Measurements from ENCODE around the gene HTRA2.

HTRA2 gene

DNA sequence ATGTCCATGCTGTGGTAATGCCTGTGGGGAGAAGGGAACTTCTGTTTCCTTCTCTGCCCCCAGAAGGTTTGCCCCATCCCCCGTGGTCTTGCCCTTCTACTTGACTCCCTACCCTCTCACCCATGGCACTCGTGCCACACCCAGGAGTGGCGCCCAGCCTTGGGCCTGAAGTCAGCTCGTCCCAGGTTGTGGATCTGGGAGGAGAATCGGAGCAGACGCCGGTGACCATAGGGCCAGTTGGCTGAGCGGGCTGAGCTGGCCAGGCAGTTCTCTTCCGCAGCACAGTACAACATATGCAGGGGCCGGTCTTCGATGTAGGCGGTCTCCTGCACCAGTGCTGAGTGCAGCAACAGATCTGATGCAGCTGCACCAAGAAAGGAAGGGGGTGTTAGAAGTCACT is 4.7 kb downstream of the HTRA2 start:
- TF ChIP-seq, protein P1, sequence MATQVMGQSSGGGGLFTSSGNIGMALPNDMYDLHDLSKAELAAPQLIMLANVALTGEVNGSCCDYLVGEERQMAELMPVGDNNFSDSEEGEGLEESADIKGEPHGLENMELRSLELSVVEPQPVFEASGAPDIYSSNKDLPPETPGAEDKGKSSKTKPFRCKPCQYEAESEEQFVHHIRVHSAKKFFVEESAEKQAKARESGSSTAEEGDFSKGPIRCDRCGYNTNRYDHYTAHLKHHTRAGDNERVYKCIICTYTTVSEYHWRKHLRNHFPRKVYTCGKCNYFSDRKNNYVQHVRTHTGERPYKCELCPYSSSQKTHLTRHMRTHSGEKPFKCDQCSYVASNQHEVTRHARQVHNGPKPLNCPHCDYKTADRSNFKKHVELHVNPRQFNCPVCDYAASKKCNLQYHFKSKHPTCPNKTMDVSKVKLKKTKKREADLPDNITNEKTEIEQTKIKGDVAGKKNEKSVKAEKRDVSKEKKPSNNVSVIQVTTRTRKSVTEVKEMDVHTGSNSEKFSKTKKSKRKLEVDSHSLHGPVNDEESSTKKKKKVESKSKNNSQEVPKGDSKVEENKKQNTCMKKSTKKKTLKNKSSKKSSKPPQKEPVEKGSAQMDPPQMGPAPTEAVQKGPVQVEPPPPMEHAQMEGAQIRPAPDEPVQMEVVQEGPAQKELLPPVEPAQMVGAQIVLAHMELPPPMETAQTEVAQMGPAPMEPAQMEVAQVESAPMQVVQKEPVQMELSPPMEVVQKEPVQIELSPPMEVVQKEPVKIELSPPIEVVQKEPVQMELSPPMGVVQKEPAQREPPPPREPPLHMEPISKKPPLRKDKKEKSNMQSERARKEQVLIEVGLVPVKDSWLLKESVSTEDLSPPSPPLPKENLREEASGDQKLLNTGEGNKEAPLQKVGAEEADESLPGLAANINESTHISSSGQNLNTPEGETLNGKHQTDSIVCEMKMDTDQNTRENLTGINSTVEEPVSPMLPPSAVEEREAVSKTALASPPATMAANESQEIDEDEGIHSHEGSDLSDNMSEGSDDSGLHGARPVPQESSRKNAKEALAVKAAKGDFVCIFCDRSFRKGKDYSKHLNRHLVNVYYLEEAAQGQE (IDR thresholded peaks at IDR 0.05; ENCODE audit: insufficient replicate concordance, low read depth) = no peak
- TF ChIP-seq, protein P2, sequence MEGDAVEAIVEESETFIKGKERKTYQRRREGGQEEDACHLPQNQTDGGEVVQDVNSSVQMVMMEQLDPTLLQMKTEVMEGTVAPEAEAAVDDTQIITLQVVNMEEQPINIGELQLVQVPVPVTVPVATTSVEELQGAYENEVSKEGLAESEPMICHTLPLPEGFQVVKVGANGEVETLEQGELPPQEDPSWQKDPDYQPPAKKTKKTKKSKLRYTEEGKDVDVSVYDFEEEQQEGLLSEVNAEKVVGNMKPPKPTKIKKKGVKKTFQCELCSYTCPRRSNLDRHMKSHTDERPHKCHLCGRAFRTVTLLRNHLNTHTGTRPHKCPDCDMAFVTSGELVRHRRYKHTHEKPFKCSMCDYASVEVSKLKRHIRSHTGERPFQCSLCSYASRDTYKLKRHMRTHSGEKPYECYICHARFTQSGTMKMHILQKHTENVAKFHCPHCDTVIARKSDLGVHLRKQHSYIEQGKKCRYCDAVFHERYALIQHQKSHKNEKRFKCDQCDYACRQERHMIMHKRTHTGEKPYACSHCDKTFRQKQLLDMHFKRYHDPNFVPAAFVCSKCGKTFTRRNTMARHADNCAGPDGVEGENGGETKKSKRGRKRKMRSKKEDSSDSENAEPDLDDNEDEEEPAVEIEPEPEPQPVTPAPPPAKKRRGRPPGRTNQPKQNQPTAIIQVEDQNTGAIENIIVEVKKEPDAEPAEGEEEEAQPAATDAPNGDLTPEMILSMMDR (IDR thresholded peaks at IDR 0.05; ENCODE audit: insufficient read depth, low read length) = no peak
- TF ChIP-seq GABPA (IDR thresholded peaks at IDR 0.05; ENCODE audit: low read depth) = no peak
- no peak for TF ChIP-seq SPI1 (IDR thresholded peaks at IDR 0.05; ENCODE audit: borderline replicate concordance, low read depth)
- no peak for TF ChIP-seq POLR2AphosphoS5 (IDR thresholded peaks at IDR 0.05; ENCODE audit: low read depth)
- DNase-seq (ENCODE audit: low read depth in 1 of 2, low spot score in 1 of 2) = no peak
- no peak overlapping the region for H3K27ac ChIP-seq (replicated peaks)

DNA sequence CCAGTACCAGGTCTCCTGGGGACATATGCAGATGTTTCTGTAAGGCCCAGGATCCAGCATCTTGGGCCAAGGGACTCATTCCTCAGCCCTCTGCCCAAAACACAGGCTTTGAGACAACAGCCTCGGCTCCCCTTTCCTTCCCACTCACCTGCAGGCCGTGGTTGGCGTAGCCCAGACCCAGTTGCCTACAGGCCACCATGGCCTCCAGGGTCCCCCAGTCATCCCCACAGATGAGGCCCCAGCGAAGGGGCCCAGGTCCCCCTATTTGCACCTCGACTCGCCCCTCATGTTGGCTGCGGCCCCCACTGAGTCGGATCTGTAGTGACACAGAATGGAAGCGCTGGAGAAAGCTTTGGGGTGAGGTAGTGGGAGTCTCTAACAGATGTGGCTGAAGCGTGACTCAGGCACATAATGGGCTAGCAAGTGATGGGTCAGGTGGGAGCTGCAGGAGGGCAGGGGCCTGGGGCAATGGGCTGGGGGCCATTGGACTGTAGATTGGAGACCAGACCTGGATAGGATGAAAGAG is 5.8 kb downstream of the HTRA2 start:
- Histone ChIP-seq H3K27ac (replicated peaks) (no peak overlapping the region), H3K27me3 (ENCODE audit: insufficient read depth, poor library complexity, severe bottlenecking) (no peaks in the 10 kb centered on the region), H3K4me3 (replicated peaks; ENCODE audit: insufficient read depth, low read length) (no peak overlapping the region)
- DNase-seq (ENCODE audit: low read depth in 1 of 2, low spot score in 1 of 2) = no peak
- TF ChIP-seq SPI1 (IDR thresholded peaks at IDR 0.05; ENCODE audit: borderline replicate concordance, low read depth) = no peak
- TF ChIP-seq, protein P1 (IDR thresholded peaks at IDR 0.05; ENCODE audit: insufficient replicate concordance, low read depth) = no peak
- TF ChIP-seq, protein P2 (IDR thresholded peaks at IDR 0.05; ENCODE audit: insufficient read depth, low read length) = no peak

More for the DNA sequence above, 4.7 kb downstream of the HTRA2 start:
- Histone ChIP-seq H3K4me3 (replicated peaks; ENCODE audit: insufficient read depth, low read length) (no peak overlapping the region), H3K27me3 (ENCODE audit: insufficient read depth, poor library complexity, severe bottlenecking) (no peaks in the 10 kb centered on the region)

- TF ChIP-seq SPI1 (IDR thresholded peaks at IDR 0.05; ENCODE audit: borderline replicate concordance, low read depth) (no peak), GABPA (IDR thresholded peaks at IDR 0.05; ENCODE audit: low read depth) (no peak), POLR2AphosphoS5 (IDR thresholded peaks at IDR 0.05; ENCODE audit: low read depth) (no peak)
- TF ChIP-seq, protein P1 (IDR thresholded peaks at IDR 0.05; ENCODE audit: insufficient replicate concordance, low read depth) = no peak
- TF ChIP-seq, protein P2 (IDR thresholded peaks at IDR 0.05; ENCODE audit: insufficient read depth, low read length) = no peak
- H3K27ac ChIP-seq (replicated peaks) = no peak overlapping the region
Measured at GRCh38 chr2:74536166-74536950, 6.6 kb downstream of the HTRA2 start.

More at GRCh38 chr2:74536166-74536950, 6.6 kb downstream of the HTRA2 start:
- Histone ChIP-seq H3K4me3 (replicated peaks; ENCODE audit: insufficient read depth, low read length) (no peak overlapping the region), H3K27me3 (ENCODE audit: insufficient read depth, poor library complexity, severe bottlenecking) (no peaks in the 10 kb centered on the region)
- DNase-seq (ENCODE audit: low read depth in 1 of 2, low spot score in 1 of 2) = no peak
